Vagina (tissue), 2 donors: ENCODE results near the gene IL19.

ENCODE experiments used
- POLR2A ChIP-seq, 2 donors: fragments of 450-650 bp; IDR thresholded peaks; one replicate each; pipeline ENCODE4 v1.6.1; 2017; ENCODE audit warnings: antibody characterized with exemption in 2 of 2, mild to moderate bottlenecking in 2 of 2, moderate library complexity in 2 of 2
- POLR2AphosphoS5 ChIP-seq, 2 donors: sonication (generic); formaldehyde crosslinking; IDR thresholded peaks; one replicate each; pipeline ENCODE4 v1.9.0; 2017; ENCODE audit warnings: antibody characterized with exemption in 2 of 2, mild to moderate bottlenecking in 2 of 2, low read depth in 1 of 2; ENCODE audit not compliant: insufficient read depth in 1 of 2
- TF ChIP-seq, protein P1 (sequence below), 3 experiments: fragments of 450-650 bp in 2 of 3; fragments of 200-600 bp in 1 of 3; sonication (generic) in 1 of 3; IDR thresholded peaks; one replicate each; pipeline ENCODE4 v1.5.1; 2017 to 2019; ENCODE audit warnings: antibody characterized with exemption in 3 of 3, mild to moderate bottlenecking in 2 of 3, moderate library complexity in 2 of 3

DNA sequence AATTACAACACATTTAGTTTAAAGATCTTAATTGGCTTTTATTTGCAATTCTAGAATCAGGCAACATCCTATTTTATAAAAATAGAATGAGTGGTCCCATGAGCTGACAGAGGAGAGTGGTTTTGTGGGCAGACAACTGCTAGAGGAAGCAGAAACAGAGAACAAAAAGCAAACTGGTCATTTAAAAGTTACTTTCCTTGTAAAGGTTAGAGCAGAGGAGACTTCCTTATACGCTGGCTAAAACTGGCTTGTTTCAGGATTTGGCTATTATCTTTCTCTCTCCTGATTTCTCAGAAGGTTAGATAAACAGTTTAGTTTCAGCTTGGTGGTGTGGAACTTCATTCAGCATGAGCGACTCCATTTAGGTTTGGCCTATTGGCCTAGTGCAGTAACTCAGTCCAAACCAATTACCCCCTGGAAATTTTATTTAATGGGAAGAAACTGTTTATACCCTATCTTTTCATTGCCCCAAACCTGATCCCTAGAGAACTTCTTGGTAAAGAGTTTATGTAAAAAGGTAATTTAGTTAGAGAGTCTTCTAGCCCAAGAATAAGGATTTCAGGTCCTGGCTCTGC is 62.6 kb downstream of the IL19 start:
- TF ChIP-seq POLR2A (IDR thresholded peaks at IDR 0.05) (no peak), POLR2AphosphoS5 (IDR thresholded peaks at IDR 0.05; ENCODE audit: insufficient read depth in 1 of 2, low read depth in 1 of 2) (no peak)
- TF ChIP-seq, protein P1, sequence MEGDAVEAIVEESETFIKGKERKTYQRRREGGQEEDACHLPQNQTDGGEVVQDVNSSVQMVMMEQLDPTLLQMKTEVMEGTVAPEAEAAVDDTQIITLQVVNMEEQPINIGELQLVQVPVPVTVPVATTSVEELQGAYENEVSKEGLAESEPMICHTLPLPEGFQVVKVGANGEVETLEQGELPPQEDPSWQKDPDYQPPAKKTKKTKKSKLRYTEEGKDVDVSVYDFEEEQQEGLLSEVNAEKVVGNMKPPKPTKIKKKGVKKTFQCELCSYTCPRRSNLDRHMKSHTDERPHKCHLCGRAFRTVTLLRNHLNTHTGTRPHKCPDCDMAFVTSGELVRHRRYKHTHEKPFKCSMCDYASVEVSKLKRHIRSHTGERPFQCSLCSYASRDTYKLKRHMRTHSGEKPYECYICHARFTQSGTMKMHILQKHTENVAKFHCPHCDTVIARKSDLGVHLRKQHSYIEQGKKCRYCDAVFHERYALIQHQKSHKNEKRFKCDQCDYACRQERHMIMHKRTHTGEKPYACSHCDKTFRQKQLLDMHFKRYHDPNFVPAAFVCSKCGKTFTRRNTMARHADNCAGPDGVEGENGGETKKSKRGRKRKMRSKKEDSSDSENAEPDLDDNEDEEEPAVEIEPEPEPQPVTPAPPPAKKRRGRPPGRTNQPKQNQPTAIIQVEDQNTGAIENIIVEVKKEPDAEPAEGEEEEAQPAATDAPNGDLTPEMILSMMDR (IDR thresholded peaks at IDR 0.05), result no peak
